Stimulated activated naive B cell treated with anti-CD40 and anti-IgM and Interleukin-4, amounts not matched to agents 10 μg/mL and 1 μg/mL and 100 μg/mL, for 72 hours (primary cell): ENCODE results near the gene RBM19.
"Not testable (repeated sequence)": the region's sequence is repeated elsewhere in the genome, so short reads cannot be mapped to it uniquely, and the experiment has no call there.

ENCODE experiments used
- ATAC-seq, 2 donors: fragments of 150-1000 bp; cut with Tn5 transposase; replicated peaks; 2 replicates each; pipeline ENCODE4 v1.10.0; 2021; ENCODE audit warnings: moderate library complexity in 1 of 2
- DNase-seq: peaks from one replicate; pipeline ENCODE4 v3.0.0; 2021
- H3K27ac Mint-ChIP-seq: one replicate; pipeline ENCODE4 v1.8.0; 2022; ENCODE audit warnings: mild to moderate bottlenecking, mixed read lengths
- H3K27me3 Mint-ChIP-seq, 2 donors: one replicate each; pipeline ENCODE4 v1.8.0; 2022; ENCODE audit warnings: mixed read lengths in 2 of 2
- H3K36me3 Mint-ChIP-seq, 2 donors: one replicate each; pipeline ENCODE4 v1.8.0; 2022; ENCODE audit warnings: mixed read lengths in 2 of 2, mild to moderate bottlenecking in 1 of 2
- H3K4me1 Mint-ChIP-seq, 2 donors: one replicate each; pipeline ENCODE4 v1.8.0; 2022; ENCODE audit warnings: mixed read lengths in 2 of 2, mild to moderate bottlenecking in 1 of 2
- H3K4me3 Mint-ChIP-seq, 2 donors: one replicate each; pipeline ENCODE4 v1.8.0; 2022; ENCODE audit warnings: mild to moderate bottlenecking in 2 of 2, mixed read lengths in 2 of 2, moderate library complexity in 1 of 2
- H3K9me3 Mint-ChIP-seq, 2 donors: one replicate each; pipeline ENCODE4 v1.8.0; 2022; ENCODE audit warnings: mixed read lengths in 2 of 2, mild to moderate bottlenecking in 1 of 2

Gene RBM19

GRCh38 chr12:113965951-113966797, at the start of gene RBM19:
Gene RBM19 (minus strand): TSS chr12:113966325. CDS start chr12:113966227, 98 bp downstream.
- peak within 1 kb of the TSS; percentile 94 to 100 for H3K4me3 Mint-ChIP-seq
- peak; percentile 88 to 95 for ATAC-seq
- peaks cover 4 to 18% of the 10 kb centered on the region in 2 donors for H3K27me3 Mint-ChIP-seq

GRCh38 chr12:114015851-114016250, 49.7 kb upstream of the RBM19 start:
- no peak for DNase-seq
- Mint-ChIP-seq H3K36me3 (no peaks in the 10 kb centered on the region), H3K4me3 (no peak overlapping the region), H3K9me3 (peaks cover 0 to 4% of the 10 kb centered on the region in 2 donors), H3K27ac (no peak overlapping the region), H3K4me1 (no peaks in the 10 kb centered on the region), H3K27me3 (peaks cover 13 to 31% of the 10 kb centered on the region in 2 donors)
- ATAC-seq = no peak

More at GRCh38 chr12:113965951-113966797, at the start of gene RBM19:
- H3K9me3 Mint-ChIP-seq = no peaks in the 10 kb centered on the region
- H3K27ac Mint-ChIP-seq = peak within 1 kb of the TSS; percentile 99
- H3K36me3 Mint-ChIP-seq = peaks cover 21 to 27% of the 10 kb centered on the region in 2 donors
- peak; percentile 97 for DNase-seq
- H3K4me1 Mint-ChIP-seq = peaks cover 50 to 60% of the 10 kb centered on the region in 2 donors

- ATAC-seq (no peak), DNase-seq (no peak)
- H3K27ac Mint-ChIP-seq = no peak overlapping the region
- H3K4me3 Mint-ChIP-seq = no peak overlapping the region
- H3K9me3 Mint-ChIP-seq = peaks cover 0 to 4% of the 10 kb centered on the region in 2 donors
- no peaks in the 10 kb centered on the region for H3K36me3 Mint-ChIP-seq
- H3K27me3 Mint-ChIP-seq = peaks cover 11 to 33% of the 10 kb centered on the region in 2 donors
- H3K4me1 Mint-ChIP-seq = no peaks in the 10 kb centered on the region
These were observed 47.6 kb upstream of the RBM19 start for GRCh38 chr12:114013575-114014345.

GRCh38 chr12:114012744-114013431, 46.8 kb upstream of the RBM19 start:
- H3K9me3 Mint-ChIP-seq = peaks cover 0 to 4% of the 10 kb centered on the region in 2 donors
- DNase-seq = no peak

GRCh38 chr12:114011711-114012110, 45.6 kb upstream of the RBM19 start:
- DNase-seq = no peak
- Mint-ChIP-seq H3K36me3 (no peaks in the 10 kb centered on the region), H3K9me3 (peaks cover 0 to 4% of the 10 kb centered on the region in 2 donors), H3K4me1 (no peaks in the 10 kb centered on the region), H3K27ac (no peak overlapping the region), H3K4me3 (no peak overlapping the region), H3K27me3 (peaks cover 13 to 32% of the 10 kb centered on the region in 2 donors)
- ATAC-seq = no peak

More at GRCh38 chr12:114012744-114013431, 46.8 kb upstream of the RBM19 start:
- Mint-ChIP-seq H3K36me3 (no peaks in the 10 kb centered on the region), H3K4me3 (no peak overlapping the region), H3K27ac (no peak overlapping the region), H3K27me3 (peaks cover 12 to 33% of the 10 kb centered on the region in 2 donors), H3K4me1 (no peaks in the 10 kb centered on the region)
- ATAC-seq = no peak

GRCh38 chr12:114006482-114007425, 40.6 kb upstream of the RBM19 start:
- no peak for DNase-seq
- Mint-ChIP-seq H3K27me3 (peaks cover 20 to 22% of the 10 kb centered on the region in 2 donors), H3K4me1 (no peaks in the 10 kb centered on the region), H3K9me3 (no peaks in the 10 kb centered on the region), H3K27ac (no peak overlapping the region), H3K4me3 (no peak overlapping the region), H3K36me3 (no peaks in the 10 kb centered on the region)
- no peak for ATAC-seq

GRCh38 chr12:114004402-114004801, 38.3 kb upstream of the RBM19 start:
- DNase-seq (no peak), ATAC-seq (no peak)
- no peak overlapping the region for H3K4me3 Mint-ChIP-seq
- H3K27ac Mint-ChIP-seq = no peak overlapping the region
- H3K4me1 Mint-ChIP-seq = no peaks in the 10 kb centered on the region
- no peaks in the 10 kb centered on the region for H3K9me3 Mint-ChIP-seq
- no peaks in the 10 kb centered on the region for H3K36me3 Mint-ChIP-seq
- H3K27me3 Mint-ChIP-seq = peaks cover 32 to 34% of the 10 kb centered on the region in 2 donors

GRCh38 chr12:114003286-114003685, 37.2 kb upstream of the RBM19 start:
- ATAC-seq (no peak), DNase-seq (no peak)
- no peaks in the 10 kb centered on the region for H3K36me3 Mint-ChIP-seq
- H3K27ac Mint-ChIP-seq = no peak overlapping the region
- peaks cover 30 to 37% of the 10 kb centered on the region in 2 donors for H3K27me3 Mint-ChIP-seq
- H3K4me1 Mint-ChIP-seq = no peaks in the 10 kb centered on the region
- no peak overlapping the region for H3K4me3 Mint-ChIP-seq
- H3K9me3 Mint-ChIP-seq = no peaks in the 10 kb centered on the region

- Mint-ChIP-seq H3K4me3 (no peak overlapping the region), H3K27me3 (peaks cover 27 to 51% of the 10 kb centered on the region in 2 donors), H3K4me1 (no peaks in the 10 kb centered on the region), H3K9me3 (no peaks in the 10 kb centered on the region), H3K27ac (no peak overlapping the region), H3K36me3 (no peaks in the 10 kb centered on the region)
- no peak for DNase-seq
- ATAC-seq = no peak
These were observed 35.6 kb upstream of the RBM19 start for GRCh38 chr12:114001511-114002340.

GRCh38 chr12:114000861-114001260, 34.7 kb upstream of the RBM19 start:
- H3K36me3 Mint-ChIP-seq = no peaks in the 10 kb centered on the region
- peaks cover 24 to 52% of the 10 kb centered on the region in 2 donors for H3K27me3 Mint-ChIP-seq
- no peak overlapping the region for H3K27ac Mint-ChIP-seq
- ATAC-seq (no peak), DNase-seq (no peak)
- H3K9me3 Mint-ChIP-seq = no peaks in the 10 kb centered on the region
- no peak overlapping the region for H3K4me3 Mint-ChIP-seq
- H3K4me1 Mint-ChIP-seq = no peaks in the 10 kb centered on the region

GRCh38 chr12:114000261-114000660, 34.1 kb upstream of the RBM19 start:
- ATAC-seq, H3K9me3 Mint-ChIP-seq, H3K4me1 Mint-ChIP-seq, H3K36me3 Mint-ChIP-seq, DNase-seq, H3K27ac Mint-ChIP-seq, H3K4me3 Mint-ChIP-seq: not testable (repeated sequence)
- peaks cover 24 to 57% of the 10 kb centered on the region in 2 donors for H3K27me3 Mint-ChIP-seq

GRCh38 chr12:113997365-113997764, 31.2 kb upstream of the RBM19 start:
- Mint-ChIP-seq H3K9me3 (no peaks in the 10 kb centered on the region), H3K4me3 (no peak overlapping the region), H3K27ac (no peak overlapping the region), H3K4me1 (no peaks in the 10 kb centered on the region), H3K27me3 (peaks cover 38 to 84% of the 10 kb centered on the region in 2 donors), H3K36me3 (no peaks in the 10 kb centered on the region)
- ATAC-seq = peak; percentile 31 to 42
- no peak for DNase-seq

GRCh38 chr12:113996026-113996425, 29.9 kb upstream of the RBM19 start:
- Mint-ChIP-seq H3K4me1 (no peaks in the 10 kb centered on the region), H3K27me3 (peaks cover 35 to 82% of the 10 kb centered on the region in 2 donors), H3K4me3 (no peak overlapping the region), H3K9me3 (no peaks in the 10 kb centered on the region), H3K27ac (no peak overlapping the region), H3K36me3 (no peaks in the 10 kb centered on the region)
- ATAC-seq = no peak
- no peak for DNase-seq
